Measurements from ENCODE around the gene VCX2.
"Not testable (repeated sequence)": the region's sequence is repeated elsewhere in the genome, so short reads cannot be mapped to it uniquely, and the experiment has no call there.

Gene VCX2

DNA sequence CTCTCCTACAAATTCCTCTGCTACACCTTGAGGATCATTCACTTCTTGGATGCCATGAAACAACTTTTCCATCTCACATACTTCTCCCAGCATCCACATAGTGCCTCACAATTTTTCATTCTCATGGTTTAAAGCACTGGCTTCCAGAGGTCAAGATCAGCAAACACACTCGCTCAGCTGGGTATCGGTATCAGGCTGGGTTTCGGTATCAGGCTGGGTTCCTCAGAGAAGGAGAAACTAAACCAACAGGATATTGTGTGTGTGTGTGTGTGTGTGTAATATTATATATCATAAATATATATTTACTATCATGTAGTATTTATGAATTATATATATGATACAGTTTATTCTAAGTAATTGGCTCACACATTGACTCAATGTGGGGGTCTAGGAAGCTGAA is at the start of gene VCX2:
Gene VCX2 (minus strand): TSS at position 99 of the 400 bp plus-strand sequence. CDS start 624 bp downstream, outside the sequence.
- in situ Hi-C loops (cut with MboI; ENCODE audit: low sequenced_read_pairs) = not testable (repeated sequence)

DNA sequence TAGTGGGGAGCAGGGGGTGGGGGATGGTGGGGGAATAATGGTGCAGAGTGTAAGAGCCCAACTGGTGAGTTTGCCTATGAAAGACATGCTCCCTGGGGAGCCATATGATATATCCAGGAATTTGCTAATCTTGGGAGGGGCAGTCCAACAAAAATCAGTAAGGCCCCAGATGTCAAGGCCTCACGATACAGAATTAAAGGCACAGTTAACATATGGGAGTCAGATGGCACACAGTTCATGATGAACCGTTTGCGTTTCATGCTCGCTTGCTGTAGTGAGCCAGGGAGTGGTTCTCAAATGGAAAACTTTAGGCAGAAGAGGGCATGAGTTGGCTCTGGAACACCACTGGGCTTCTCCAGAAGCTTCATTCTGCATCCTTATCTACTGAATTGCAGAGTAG is 33.9 kb upstream of the VCX2 start:
- in situ Hi-C loops (cut with MboI; ENCODE audit: low sequenced_read_pairs) = no loop called here

DNA sequence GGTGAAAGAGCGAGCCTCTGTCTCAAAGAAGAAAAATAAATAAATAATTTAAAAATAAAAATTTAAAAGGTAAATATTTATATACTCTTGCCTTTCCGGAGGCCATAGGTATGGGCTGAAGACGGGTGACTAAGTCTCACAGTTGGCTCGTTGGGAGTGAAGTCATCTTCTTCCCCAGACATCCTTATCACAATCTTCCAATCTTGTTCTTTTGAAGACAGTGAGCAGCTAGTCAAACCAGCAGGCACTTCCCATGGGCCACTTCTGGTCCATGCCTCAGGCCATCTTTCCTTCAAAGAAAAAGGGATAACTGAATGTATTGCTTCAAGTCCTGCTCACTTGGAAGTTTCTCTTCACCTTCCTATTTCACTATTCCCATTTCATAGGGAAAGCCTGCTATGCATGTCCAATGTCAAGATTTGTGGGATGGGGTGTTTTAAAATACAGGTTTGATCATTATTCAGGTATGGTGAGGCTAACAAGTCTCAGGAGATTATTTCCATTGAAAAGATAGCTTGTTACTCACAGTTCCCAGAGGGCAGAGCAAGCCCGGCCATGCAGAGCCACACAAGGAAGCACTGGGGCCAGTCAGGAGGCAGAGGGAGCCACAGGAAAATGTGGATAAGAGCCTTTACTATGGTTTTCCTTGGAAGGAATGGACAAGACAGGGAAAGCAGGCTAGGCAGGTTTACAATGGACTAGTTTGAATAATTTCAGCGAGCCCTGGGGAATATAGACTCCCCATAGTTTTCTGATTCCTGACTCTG is 33.3 kb upstream of the VCX2 start:
- in situ Hi-C loops (cut with MboI; ENCODE audit: low sequenced_read_pairs) = no loop called here

DNA sequence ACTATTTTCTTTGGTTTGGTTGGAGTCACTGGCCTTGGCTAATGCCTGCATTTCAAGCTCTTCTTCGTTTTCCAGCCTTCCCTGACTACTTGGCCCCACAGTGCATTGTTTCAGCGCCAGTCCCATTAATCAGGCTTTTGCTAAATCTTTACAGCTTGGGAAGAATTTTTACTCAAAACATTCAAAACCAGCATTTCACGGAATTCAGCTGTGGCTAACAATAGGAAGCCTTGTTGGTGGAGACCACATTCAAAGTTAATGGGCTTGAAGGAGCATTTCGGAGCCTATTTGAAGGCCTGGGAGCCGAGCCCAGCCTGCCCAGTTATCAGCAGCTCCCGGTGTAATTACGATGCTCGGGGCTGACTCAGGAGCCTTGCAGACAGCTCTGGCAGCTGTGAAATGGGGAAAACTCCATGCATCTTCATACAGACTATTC is 30.8 kb upstream of the VCX2 start:
- in situ Hi-C loops (cut with MboI; ENCODE audit: low sequenced_read_pairs) = no loop called here

DNA sequence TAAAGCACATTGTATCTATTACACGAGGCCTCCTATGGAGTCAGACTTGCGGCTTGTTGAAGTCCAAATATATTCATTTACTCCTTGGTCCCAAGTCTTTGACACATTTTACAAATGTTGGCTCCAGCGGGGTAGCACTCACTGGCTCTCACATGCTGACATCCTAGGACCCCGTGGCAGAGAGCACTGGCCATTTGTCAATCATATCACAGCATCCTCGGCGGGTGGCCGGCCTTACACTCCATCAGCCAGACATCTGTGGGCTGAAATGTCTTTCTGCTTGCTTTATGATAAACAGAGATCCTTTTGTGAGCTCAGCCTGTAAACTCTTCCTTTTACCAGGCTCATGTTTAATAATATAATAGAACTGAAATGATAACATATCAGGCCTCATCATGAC is 25.7 kb upstream of the VCX2 start:
- in situ Hi-C loops (cut with MboI; ENCODE audit: low sequenced_read_pairs) = no loop called here

DNA sequence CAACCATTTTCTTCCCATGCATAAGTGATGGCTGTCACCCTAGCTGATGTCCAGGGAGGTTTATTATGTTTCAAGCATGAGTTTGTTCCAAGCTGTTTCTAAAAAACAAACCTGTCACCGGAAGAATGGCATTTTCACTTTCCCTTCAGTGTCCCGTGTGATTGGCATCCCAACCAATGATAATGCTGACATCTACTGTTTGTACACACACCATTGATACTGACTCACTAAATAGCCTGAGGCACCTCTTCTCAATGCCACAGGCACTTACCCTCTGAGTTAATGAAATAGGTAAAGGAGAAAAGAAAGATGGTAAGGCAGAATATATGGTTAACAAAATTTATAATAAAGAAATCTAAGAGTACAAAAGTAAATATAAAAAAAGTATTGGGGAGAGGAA is 23.1 kb upstream of the VCX2 start:
- in situ Hi-C loops (cut with MboI; ENCODE audit: low sequenced_read_pairs) = no loop called here

DNA sequence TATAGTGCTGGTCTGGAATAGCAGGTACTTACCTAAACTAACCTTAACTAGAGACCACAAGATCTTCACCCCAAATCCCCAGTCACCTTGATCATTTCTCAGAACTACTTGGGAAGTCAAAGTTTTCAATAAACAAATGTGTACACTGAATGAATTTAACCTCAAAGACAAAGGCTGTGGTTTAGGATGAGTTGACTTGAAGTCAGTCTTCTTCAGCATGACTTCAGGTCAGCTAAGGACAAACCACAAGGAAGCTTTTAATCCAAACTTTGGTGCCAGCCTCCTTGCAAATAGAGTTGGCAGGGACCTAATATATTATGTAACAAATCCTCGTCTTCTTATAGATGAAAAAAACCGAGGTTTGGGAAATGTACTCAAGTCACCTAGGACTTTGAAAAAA is 21.2 kb upstream of the VCX2 start:
- in situ Hi-C loops (cut with MboI; ENCODE audit: low sequenced_read_pairs) = no loop called here

DNA sequence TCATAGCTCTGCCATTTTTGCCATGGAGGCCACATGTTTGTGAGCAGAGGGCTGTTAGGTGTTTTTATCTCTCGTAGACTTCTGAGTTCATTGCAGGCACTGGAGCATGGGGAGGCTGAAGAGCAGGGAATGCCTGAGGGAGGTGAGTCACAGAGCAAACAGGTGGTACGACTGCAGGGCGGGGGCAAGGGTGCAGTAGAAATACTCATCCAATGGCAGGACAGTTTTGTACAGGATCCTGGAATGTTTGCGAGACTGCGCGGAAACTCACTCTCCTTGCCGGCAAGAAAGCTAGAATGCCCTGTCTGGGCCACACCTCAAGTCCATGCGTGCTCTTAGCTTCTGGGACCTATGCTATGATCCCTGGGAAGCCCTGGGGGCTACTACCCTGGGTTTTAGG is 20.0 kb upstream of the VCX2 start:
- in situ Hi-C loops (cut with MboI; ENCODE audit: low sequenced_read_pairs) = no loop called here

DNA sequence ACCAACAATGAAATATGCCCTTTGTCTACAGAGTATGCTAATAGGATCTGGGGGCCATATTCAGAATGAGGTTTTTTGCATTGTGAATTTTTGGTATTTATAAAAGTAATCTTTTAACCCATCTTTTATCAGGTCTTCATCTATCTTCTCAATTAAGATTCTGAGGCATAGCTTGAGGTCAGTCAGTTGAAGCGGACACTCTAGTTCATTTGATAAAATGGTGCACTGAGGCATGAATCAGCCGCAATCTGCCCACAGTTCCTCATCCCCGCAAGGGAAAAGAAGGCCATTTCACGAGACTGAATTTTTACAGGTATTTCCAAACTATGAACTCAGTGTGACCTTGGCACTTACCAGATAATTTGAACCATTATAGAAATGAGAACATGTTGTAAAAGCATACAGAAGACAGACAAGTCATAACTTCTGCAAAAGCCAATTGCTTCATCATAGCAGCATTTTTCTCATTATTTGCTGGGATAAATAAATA is 19.3 kb upstream of the VCX2 start:
- in situ Hi-C loops (cut with MboI; ENCODE audit: low sequenced_read_pairs) = no loop called here

DNA sequence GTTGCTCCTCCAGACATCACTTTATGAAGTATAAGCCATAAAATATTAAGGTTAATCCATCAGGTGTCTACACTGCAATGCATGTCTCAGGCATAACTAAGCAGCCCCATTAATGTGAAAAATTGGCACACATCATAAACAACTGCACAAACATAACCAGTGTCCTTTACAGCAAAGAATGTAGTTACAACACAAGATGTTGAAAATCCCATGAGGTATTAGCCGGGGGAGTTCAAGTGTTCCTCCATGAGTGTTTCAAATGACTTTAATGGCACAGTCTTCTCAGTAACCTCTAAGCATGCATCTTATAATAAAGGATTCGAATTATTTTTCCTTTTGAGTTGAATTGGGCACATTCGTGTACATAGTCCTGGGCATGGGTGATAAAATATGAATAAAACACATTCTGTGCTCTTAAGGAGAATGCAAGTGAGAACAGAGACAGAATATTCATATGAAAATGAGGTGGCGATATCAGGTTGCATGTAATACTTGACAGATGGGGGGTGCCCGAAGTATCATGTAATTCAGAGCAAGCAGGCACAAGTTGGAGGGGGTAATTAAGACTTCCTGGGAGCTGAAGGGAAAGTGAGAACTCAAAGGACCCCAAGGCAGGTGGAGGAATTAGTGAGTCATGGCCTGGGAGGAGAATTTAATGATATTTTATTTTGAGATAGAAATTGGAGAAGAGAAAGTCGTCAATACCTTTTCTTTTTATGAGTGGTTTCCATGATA is 18.2 kb upstream of the VCX2 start:
- in situ Hi-C loops (cut with MboI; ENCODE audit: low sequenced_read_pairs) = no loop called here

DNA sequence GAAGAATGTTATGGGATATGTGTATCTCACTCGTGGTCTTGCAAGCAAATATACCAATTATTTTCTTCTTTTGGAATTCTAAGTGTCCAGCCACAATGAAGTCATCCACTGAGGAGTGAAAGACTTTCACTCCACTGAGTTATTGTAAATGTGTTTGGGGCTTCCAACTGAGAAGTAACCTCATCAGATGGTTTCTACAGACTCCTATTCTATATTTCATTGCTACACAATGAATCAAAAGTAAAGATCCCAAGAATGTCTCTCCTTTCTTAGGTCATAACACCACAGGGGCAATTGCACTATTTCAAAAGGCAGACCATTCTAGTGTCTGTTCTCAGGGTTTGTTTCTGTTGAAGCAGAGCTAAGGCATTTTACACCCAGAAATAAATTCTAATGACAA is 12.3 kb upstream of the VCX2 start:
- in situ Hi-C loops (cut with MboI; ENCODE audit: low sequenced_read_pairs) = no loop called here

DNA sequence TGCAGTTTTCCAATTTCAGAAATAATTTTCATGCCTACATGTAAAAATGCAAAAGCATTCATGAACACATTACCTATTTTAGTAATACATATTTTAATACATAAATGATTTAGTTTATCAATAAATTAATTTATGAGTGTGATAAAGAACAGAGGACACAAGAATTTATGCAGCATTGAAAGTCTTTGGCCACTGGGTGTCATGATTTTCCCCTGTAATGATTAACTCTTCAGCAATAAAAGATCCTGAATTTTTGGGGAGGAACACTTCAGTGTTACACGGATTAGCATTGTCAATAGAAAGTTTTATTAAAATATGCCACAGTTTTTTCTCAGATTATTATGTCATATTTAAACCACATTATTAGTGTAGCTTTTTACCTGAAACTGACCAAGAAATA is 8.6 kb upstream of the VCX2 start:
- in situ Hi-C loops (cut with MboI; ENCODE audit: low sequenced_read_pairs) = no loop called here

DNA sequence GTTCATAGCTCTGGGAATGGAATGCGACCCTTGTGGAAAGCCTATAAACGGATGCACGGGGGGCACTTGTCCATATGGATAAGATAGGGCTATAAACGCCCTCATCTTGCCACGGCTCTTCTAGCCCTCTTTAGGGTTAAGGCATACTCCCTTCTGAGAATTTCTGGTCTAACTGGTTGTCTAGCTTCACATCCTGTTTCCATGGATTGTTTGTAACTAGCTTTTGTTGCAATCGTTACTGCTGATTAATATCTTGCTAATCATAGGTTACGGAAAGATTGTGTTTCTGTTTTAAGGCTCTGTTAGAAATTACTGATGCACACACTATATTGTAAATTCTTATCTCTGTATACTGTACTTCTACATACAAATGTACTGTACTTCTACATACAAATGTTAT is 17.1 kb downstream of the VCX2 start:
- in situ Hi-C loops (cut with MboI; ENCODE audit: low sequenced_read_pairs) = not testable (repeated sequence)

DNA sequence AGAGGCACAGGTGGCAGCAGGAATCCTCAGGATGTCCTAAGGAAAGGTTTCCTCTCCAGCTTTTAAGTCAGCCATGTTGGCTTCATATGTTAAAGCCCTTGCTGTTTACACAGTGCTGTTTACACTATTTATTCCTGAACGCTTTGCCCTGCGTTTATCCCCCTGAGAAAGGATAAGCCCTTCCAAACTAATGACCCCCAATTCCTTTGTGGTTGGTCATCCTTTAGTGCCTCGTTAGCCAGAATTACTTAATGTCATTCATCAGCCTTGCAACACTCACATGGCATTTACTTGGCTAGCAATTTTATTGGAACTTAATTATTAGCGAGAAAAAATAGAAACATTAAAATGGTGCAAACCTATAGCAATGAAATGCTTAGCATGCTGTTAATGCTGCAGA is 23.8 kb downstream of the VCX2 start:
- in situ Hi-C loops (cut with MboI; ENCODE audit: low sequenced_read_pairs) = no loop called here

DNA sequence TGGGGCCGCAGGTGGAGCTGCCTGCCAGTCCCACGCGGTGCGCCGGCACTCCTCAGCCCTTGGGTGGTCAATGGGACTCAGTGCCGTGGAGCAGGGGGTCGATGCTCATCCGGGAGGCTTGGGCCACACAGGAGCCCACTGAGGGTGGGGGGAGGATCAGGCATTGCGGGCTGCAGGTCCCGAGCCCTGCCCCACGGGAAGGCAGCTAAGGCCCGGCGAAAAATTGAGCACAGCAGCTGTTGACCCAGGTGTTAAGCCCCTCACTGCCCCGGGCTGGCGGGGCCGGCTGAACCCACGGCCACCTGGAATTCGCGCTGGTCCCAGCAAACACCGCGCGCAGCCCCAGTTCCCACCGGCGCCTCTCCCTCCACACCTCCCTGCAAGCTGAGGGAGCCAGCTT is 26.1 kb downstream of the VCX2 start:
- in situ Hi-C loops (cut with MboI; ENCODE audit: low sequenced_read_pairs) = no loop called here

DNA sequence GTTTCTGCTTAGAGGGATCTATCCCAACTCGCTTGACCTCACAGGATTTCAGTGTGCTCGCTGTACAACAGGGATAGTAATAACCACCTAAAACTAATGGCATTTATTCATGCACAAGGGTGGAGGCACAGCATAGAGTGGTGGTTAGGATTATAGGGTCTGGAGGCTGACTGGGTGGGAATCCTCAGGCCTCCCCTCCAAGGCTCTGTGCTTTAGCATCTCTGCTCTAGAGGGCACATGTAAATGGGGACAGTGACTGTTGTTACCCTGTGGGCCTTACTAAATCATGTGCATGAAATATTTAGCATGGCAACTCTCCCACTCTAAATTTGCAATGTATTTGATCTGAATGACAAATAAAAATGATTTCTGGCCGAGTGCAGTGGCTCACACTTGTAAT is 29.2 kb downstream of the VCX2 start:
- in situ Hi-C loops (cut with MboI; ENCODE audit: low sequenced_read_pairs) = no loop called here

DNA sequence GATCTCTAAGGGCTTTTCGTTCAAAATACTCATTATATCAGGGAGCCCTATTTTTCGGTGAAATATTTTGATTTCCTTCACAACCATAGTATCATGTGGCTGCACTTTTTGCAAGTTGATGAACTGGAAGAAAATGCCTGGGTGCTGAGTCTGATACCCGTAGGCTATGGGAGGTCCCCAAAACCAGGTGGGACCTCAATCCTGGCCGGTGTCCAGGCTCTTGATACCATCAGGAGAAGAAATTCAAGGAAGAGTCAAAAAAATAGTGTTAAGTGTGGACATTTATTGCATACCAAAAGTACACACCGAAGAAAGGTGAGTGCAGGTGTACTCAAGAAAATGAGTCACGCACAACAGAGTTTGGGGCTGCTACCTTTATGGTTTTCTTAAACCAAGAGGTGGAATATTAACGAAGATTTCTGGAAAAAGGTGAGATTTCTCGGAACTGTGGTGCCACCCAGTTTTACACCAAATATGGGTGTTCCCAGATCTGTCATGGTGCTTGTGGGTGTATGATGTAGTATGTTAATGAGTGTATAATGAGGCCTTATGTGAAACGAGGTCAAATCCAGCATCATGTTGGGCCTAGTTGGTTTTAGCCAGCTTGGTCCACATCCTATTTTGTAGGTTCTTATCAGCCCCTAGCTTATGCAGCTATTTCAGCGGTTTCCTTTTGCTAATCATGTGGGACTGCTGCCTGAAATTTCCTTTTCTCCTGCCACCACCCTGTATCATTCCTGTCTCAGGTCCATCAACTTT is 29.9 kb downstream of the VCX2 start:
- in situ Hi-C loops (cut with MboI; ENCODE audit: low sequenced_read_pairs) = no loop called here

DNA sequence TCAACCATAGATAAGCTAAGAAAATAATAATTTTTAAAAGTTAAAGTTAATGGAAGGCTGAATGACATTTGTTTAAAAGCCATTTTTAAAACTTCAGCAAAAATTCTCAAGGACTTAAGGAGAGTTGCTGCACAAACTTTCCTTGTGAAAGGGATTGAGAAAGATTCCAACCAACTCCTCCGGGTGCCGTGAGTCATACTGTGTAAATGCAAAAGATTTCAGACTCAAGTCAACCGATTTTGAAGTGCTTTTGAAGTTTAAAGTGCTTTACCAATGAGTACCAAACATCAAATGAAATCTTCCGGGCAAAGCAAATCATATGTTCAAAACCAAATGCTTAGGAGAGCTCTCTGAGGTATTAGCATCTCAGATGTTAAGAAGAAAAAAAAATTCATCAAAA is 31.4 kb downstream of the VCX2 start:
- in situ Hi-C loops (cut with MboI; ENCODE audit: low sequenced_read_pairs) = no loop called here

DNA sequence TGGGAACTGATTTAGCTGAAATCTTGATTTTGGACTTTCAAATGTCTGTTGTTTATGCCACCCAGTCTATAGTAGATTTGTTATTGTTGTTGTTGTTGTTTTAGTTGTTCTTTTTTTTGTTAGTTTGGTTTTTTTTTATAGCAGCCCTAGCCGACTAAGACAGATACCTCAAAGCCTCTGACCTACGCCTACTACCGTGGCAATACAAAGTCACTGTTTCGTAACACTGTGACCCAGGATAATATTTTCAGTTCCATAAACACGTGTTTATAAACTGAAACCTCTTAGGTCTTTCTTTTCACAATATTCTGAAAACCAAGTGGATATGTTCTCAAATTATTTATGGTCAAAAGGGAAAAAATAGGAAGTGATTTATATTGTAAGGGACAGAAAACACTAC is 32.8 kb downstream of the VCX2 start:
- in situ Hi-C loops (cut with MboI; ENCODE audit: low sequenced_read_pairs) = no loop called here

DNA sequence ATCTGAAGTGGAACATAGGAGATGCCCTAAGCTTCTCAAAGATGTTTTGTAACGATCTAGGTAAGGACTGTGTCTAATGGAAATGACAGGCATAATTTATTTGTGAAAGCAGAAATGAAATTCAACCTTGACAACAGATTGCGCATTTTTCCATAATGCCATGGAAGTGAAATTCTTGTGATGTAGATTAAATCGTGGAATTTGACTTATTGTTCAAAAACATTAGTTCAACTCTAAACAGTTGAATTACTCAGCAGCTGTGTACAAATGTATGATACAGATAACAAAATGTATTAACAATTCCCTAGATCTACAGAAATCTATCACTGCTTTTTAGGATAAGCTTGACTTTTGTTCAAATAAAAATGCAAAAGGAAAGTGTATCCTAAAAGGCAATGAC is 44.4 kb downstream of the VCX2 start:
- in situ Hi-C loops (cut with MboI; ENCODE audit: low sequenced_read_pairs) = no loop called here

DNA sequence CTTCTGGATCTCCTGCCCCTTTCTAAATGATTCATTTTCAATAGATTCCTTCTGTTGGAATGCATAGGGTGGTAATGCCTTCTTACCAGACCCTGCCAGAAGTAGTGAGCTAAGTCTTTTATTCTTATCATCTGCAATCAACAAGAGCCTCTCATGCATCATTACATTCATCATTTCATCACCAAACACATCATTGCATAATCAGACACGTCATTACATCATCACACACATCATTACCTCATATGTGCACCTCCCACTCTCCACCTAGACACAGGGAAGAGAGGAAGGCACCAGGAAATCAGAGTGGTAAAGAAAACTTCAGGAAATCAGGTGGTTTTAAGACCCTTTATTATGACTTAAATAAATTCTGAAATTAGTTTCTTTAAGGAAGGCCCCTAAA is 45.0 kb downstream of the VCX2 start:
- in situ Hi-C loops (cut with MboI; ENCODE audit: low sequenced_read_pairs) = no loop called here

DNA sequence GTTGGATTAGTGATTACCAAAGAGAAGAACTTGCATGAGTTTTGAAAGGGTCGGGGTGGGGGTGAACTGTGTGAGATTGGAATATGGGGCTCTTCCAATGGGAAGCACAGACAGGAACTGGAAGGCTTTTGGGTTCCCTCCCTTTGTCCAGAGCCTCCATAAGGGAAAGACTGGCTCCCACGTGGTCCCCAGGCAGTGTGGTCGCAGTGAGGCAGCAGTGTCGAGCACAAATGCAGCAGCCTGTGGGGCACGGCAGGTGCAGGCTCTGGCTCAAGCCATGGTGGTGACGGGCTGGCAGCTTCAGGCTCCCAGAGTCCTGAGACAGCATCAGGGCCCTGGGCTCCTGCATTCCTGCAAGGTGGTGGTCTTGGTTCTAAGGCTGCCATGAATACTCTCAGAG is 45.5 kb downstream of the VCX2 start:
- in situ Hi-C loops (cut with MboI; ENCODE audit: low sequenced_read_pairs) = no loop called here
